ENCODE measurements around the gene C20orf144. TPM values are rescaled to one million over a fixed set of nuclear protein-coding genes. Genes with fewer than 3 reads are reported as not detected.

Gene C20orf144
- total and polyA plus RNA-seq, 7 donors = 0.12 to 0.66 TPM; not detected in 5

DNA sequence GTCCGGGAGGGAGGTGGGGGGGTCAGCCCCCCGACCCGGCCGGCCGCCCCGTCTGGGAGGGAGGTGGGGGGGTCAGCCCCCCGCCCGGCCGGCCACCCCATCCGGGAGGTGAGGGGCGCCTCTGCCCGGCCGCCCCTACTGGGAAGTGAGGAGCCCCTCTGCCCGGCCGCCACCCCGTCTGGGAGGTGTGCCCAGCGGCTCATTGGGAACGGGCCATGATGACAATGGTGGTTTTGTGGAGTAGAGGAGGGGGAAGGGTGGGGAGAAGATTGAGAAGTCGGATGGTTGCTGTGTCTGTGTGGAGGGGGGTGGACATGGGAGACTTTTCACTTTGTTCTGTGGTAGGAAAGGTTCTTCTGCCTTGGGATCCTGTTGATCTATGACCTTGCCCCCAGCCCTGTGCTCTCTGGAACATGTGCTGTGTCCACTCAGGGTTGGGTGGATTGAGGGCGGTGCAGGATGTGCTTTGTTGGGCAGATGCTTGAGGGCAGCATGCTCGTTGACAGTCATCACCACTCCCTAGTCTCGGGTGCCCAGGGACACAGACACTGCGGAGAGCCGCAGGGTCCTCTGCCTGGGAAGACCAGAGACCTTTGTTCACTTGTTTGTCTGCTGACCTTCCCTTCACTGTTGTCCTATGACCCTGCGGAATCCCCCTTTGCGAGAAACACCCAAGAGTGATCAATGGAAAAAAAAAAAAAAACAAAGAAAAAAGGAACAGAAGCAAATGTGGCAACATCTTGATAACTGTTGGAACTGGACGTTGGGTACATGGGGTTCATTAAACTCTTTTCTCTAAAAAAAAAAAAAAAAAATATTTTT is 39.7 kb downstream of the C20orf144 start:
- H3K27me3 ChIP-seq = no peaks in the 10 kb centered on the region
- peaks cover 0 to 9% (median 0%) of the 10 kb centered on the region in 4 donors for H3K36me3 ChIP-seq
- H3K9me3 ChIP-seq = no peaks in the 10 kb centered on the region
- 92% methylated on average over 27 of the region's 27 CpGs for WGBS, 2 donors
- no peak overlapping the region for H3K27ac ChIP-seq
- DNase-seq = no peak
- TF ChIP-seq POLR2AphosphoS5 (IDR thresholded peaks at IDR 0.05) (no peak), POLR2A (IDR thresholded peaks at IDR 0.05) (no peak)
- H3K4me1 ChIP-seq = peaks cover 0 to 18% (median 17%) of the 10 kb centered on the region in 4 donors
- H3K4me3 ChIP-seq = no peak overlapping the region
- intact Hi-C loops (cut with DNase I) = no loop called here

DNA sequence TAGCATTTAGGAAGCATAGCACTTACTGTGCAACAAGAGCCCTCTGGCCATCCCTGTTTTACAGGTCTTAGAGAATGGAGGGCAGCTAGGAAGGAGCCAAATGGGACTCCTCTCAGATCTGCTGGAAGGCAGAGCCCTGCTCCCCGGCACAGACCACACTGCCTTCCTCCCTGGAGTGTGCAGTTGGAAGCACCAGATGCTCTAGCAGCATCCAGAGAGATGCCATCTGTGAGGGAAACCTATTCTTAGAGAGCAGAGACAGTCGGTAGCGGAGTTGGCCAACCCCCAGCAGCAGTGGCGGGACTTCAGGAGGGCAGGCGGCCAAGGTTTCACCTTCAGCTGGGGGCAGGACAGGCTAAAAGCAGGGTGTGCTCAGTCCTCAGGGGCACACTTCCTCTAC is 40.7 kb downstream of the C20orf144 start:
- 79 to 94% methylated on average over 5 of the region's 5 CpGs for WGBS, 2 donors
- Histone ChIP-seq H3K27ac (peak overlapping the region in 1 of 4 donors; percentile 12), H3K9me3 (no peaks in the 10 kb centered on the region), H3K27me3 (no peaks in the 10 kb centered on the region), H3K4me3 (no peak overlapping the region), H3K4me1 (peaks cover 0 to 10% (median 8%) of the 10 kb centered on the region in 4 donors), H3K36me3 (peaks cover 0 to 19% (median 4%) of the 10 kb centered on the region in 4 donors)
- TF ChIP-seq POLR2AphosphoS5 (IDR thresholded peaks at IDR 0.05) (no peak), EP300 (IDR thresholded peaks at IDR 0.05) (no peak)
- TF ChIP-seq, protein P1, sequence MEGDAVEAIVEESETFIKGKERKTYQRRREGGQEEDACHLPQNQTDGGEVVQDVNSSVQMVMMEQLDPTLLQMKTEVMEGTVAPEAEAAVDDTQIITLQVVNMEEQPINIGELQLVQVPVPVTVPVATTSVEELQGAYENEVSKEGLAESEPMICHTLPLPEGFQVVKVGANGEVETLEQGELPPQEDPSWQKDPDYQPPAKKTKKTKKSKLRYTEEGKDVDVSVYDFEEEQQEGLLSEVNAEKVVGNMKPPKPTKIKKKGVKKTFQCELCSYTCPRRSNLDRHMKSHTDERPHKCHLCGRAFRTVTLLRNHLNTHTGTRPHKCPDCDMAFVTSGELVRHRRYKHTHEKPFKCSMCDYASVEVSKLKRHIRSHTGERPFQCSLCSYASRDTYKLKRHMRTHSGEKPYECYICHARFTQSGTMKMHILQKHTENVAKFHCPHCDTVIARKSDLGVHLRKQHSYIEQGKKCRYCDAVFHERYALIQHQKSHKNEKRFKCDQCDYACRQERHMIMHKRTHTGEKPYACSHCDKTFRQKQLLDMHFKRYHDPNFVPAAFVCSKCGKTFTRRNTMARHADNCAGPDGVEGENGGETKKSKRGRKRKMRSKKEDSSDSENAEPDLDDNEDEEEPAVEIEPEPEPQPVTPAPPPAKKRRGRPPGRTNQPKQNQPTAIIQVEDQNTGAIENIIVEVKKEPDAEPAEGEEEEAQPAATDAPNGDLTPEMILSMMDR (IDR thresholded peaks at IDR 0.05) = no peak
- intact Hi-C loops (cut with DNase I) = no loop called here
- DNase-seq = peak; percentile 77

DNA sequence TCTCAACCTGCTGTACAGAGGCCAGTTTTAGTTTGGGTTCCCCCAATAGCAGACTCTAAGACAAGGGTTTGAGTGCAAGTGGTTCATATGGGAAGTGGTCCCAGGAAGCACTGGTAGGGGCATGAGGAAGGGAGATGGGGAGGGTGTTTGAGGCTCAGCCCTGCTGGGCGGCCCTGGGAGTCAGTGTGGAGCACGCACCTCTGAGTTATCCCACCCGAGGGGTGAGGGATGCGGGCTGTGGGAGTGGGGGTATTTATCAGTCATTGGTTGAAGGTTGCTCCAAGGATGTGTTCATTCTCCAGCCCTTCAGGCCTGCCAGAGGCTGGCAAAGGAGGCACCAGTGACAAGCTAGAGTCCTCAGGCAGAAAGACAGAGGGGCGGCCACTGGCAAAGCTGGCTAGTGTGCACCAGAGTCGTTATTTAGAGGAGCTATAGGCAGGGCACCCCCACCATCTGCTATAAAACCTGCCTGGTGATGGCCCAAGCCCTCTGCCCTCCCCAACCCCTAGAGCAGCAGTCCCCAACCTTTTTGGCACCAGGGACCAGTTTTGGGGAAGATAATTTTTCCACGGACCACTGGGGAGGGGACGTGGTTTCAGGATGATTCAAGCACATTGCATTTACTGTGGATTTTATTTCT is 41.5 kb downstream of the C20orf144 start:
- Histone ChIP-seq H3K36me3 (peaks cover 0 to 20% (median 4%) of the 10 kb centered on the region in 4 donors), H3K27ac (no peak overlapping the region), H3K9me3 (no peaks in the 10 kb centered on the region), H3K4me1 (peaks cover 0 to 10% (median 8%) of the 10 kb centered on the region in 4 donors), H3K4me3 (no peak overlapping the region), H3K27me3 (no peaks in the 10 kb centered on the region)
- TF ChIP-seq EP300 (IDR thresholded peaks at IDR 0.05) (no peak), POLR2AphosphoS5 (IDR thresholded peaks at IDR 0.05) (no peak), POLR2A (IDR thresholded peaks at IDR 0.05) (no peak)
- TF ChIP-seq, protein P1 (IDR thresholded peaks at IDR 0.05) = no peak
- 94 to 95% methylated on average over 8 of the region's 8 CpGs for WGBS, 2 donors
- intact Hi-C loops (cut with DNase I) = no loop called here
- DNase-seq = no peak

- DNase-seq = no peak
- peaks cover 0 to 20% (median 4%) of the 10 kb centered on the region in 4 donors for H3K36me3 ChIP-seq
- H3K27me3 ChIP-seq = no peaks in the 10 kb centered on the region
- H3K9me3 ChIP-seq = no peaks in the 10 kb centered on the region
- intact Hi-C loops (cut with DNase I) = no loop called here
- TF ChIP-seq EP300 (IDR thresholded peaks at IDR 0.05) = no peak
- TF ChIP-seq POLR2A (IDR thresholded peaks at IDR 0.05) = no peak
- TF ChIP-seq, protein P1 (IDR thresholded peaks at IDR 0.05) = no peak
- no peak for TF ChIP-seq POLR2AphosphoS5 (IDR thresholded peaks at IDR 0.05)
- H3K27ac ChIP-seq = no peak overlapping the region
- peaks cover 0 to 10% (median 8%) of the 10 kb centered on the region in 4 donors for H3K4me1 ChIP-seq
- H3K4me3 ChIP-seq = no peak overlapping the region
- WGBS, 2 donors = 92 to 95% methylated on average over 11 of the region's 11 CpGs
Observed at GRCh38 chr20:33704197-33704924, 42.2 kb downstream of the C20orf144 start.

- Histone ChIP-seq H3K36me3 (peaks cover 4 to 43% (median 12%) of the 10 kb centered on the region in 4 donors), H3K27ac (no peak overlapping the region), H3K4me3 (no peak overlapping the region), H3K9me3 (no peaks in the 10 kb centered on the region), H3K4me1 (peaks cover 0 to 7% (median 7%) of the 10 kb centered on the region in 4 donors), H3K27me3 (no peaks in the 10 kb centered on the region)
- WGBS, 2 donors = 91 to 92% methylated on average over 11 of the region's 11 CpGs
- intact Hi-C loops (cut with DNase I) = no loop called here
- DNase-seq = no peak
- TF ChIP-seq POLR2A (IDR thresholded peaks at IDR 0.05) (no peak), POLR2AphosphoS5 (IDR thresholded peaks at IDR 0.05) (no peak), EP300 (IDR thresholded peaks at IDR 0.05) (no peak)
- TF ChIP-seq, protein P1 (IDR thresholded peaks at IDR 0.05) = no peak
Observed at GRCh38 chr20:33707668-33708067, 45.5 kb downstream of the C20orf144 start.
